MM.1S (cell line): ENCODE results near the gene ARCN1.

Experiments
- DNase-seq: peaks from one replicate; pipeline ENCODE4 v3.0.0-alpha.2; 2015
- H2AFZ ChIP-seq: fragments of 300-600 bp; sonication (generic); 2 replicates; pipeline ENCODE4 v1.6.0; 2016; ENCODE audit warnings: antibody characterized with exemption, low read length
- H3F3A ChIP-seq: fragments of 300-600 bp; sonication (generic); 2 replicates; pipeline ENCODE4 v1.6.1; 2016; ENCODE audit warnings: mild to moderate bottlenecking, antibody characterized with exemption, low read length, moderate library complexity, mixed read lengths; ENCODE audit not compliant: insufficient read depth
- H3K27ac ChIP-seq: fragments of 300-600 bp; sonication (generic); 2 replicates; pipeline ENCODE4 v1.5.1; 2016; ENCODE audit warnings: mild to moderate bottlenecking, low read length
- H3K27me3 ChIP-seq: fragments of 300-600 bp; sonication (generic); replicated peaks from 2 replicates; pipeline ENCODE4 v1.6.0; 2016; ENCODE audit warnings: low read length; ENCODE audit not compliant: insufficient read depth
- H3K36me3 ChIP-seq: fragments of 300-600 bp; sonication (generic); replicated peaks from 2 replicates; pipeline ENCODE4 v1.6.1; 2016; ENCODE audit warnings: mild to moderate bottlenecking, low read length, mixed read lengths; ENCODE audit not compliant: insufficient read depth
- H3K4me1 ChIP-seq: fragments of 300-600 bp; sonication (generic); 2 replicates; pipeline ENCODE4 v1.6.1; 2016; ENCODE audit warnings: low read length, mixed read lengths
- H3K4me2 ChIP-seq: fragments of 300-600 bp; sonication (generic); 2 replicates; pipeline ENCODE4 v1.6.0; 2016; ENCODE audit warnings: low read depth, low read length
- H3K4me3 ChIP-seq: fragments of 300-600 bp; sonication (generic); 2 replicates; pipeline ENCODE4 v1.5.1; 2016; ENCODE audit warnings: low read length, mixed read lengths
- H3K79me2 ChIP-seq: fragments of 300-600 bp; sonication (generic); 2 replicates; pipeline ENCODE4 v1.6.1; 2016; ENCODE audit warnings: mixed run types, low read length, mixed read lengths
- H3K9ac ChIP-seq: fragments of 300-600 bp; sonication (generic); 2 replicates; pipeline ENCODE4 v1.6.1; 2016; ENCODE audit warnings: low read length, mixed read lengths
- H3K9me2 ChIP-seq: fragments of 300-600 bp; sonication (generic); replicated peaks from 2 replicates; pipeline ENCODE4 v1.6.1; 2016; ENCODE audit warnings: mild to moderate bottlenecking, low read length, mixed read lengths; ENCODE audit not compliant: insufficient read depth
- H3K9me3 ChIP-seq: fragments of 300-600 bp; sonication (generic); replicated peaks from 2 replicates; pipeline ENCODE4 v1.6.1; 2016; ENCODE audit warnings: mild to moderate bottlenecking, low read length, mixed read lengths; ENCODE audit not compliant: insufficient read depth
- H4K20me1 ChIP-seq: fragments of 300-600 bp; sonication (generic); 2 replicates; pipeline ENCODE4 v1.6.1; 2016; ENCODE audit warnings: mild to moderate bottlenecking, low read length, moderate library complexity, mixed read lengths; ENCODE audit not compliant: insufficient read depth
- CTCF ChIP-seq: fragments of 300-600 bp; sonication (generic); IDR thresholded peaks from 2 replicates; pipeline ENCODE4 v1.5.1; 2016; ENCODE audit warnings: antibody characterized with exemption, low read length, mixed read lengths
- EZH2 ChIP-seq: fragments of 300-600 bp; sonication (generic); optimal IDR thresholded peaks from 2 replicates; pipeline ENCODE3; 2017; ENCODE audit warnings: low read depth, mild to moderate bottlenecking, antibody characterized with exemption, low read length, mixed read lengths
- EZH2phosphoT487 ChIP-seq: fragments of 300-600 bp; sonication (generic); IDR thresholded peaks from 2 replicates; pipeline ENCODE4 v1.6.1; 2018; ENCODE audit warnings: antibody characterized with exemption, low read length

Gene ARCN1

DNA sequence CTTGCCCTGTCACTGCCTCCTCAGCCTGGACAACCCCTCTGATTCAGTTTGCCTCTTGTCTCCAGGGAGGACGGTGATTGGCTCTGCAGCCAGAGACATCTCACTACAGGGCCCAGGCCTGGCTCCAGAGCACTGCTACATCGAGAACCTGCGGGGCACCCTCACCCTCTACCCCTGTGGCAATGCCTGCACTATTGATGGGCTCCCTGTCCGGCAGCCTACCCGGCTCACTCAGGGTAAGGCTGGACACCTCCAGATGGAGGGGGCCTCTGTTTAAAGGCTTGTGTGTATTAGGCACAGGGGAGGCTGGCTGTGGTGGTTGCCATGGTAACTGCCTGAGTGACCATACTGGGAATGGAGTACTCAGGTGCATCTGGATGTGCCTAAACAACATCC lies 43.8 kb downstream of the ARCN1 start:
- Histone ChIP-seq H3K79me2 (no peaks in the 10 kb centered on the region), H3K4me1 (0 out of 2 replicates have a peak, but pooled peaks cover 3% of the 10 kb centered on the region), H3K4me3 (no peak overlapping the region), H2AFZ (no peak overlapping the region), H3K9me3 (no peaks in the 10 kb centered on the region), H3K27me3 (peaks cover 5% of the 10 kb centered on the region), H3K36me3 (no peaks in the 10 kb centered on the region), H3K4me2 (no peak overlapping the region), H3K27ac (no peak overlapping the region), H3F3A (no peaks in the 10 kb centered on the region), H3K9ac (no peak overlapping the region), H3K9me2 (no peaks in the 10 kb centered on the region), H4K20me1 (no peaks in the 10 kb centered on the region)
- no peak for DNase-seq
- TF ChIP-seq EZH2phosphoT487 (no peak), EZH2 (no peak), CTCF (no peak)

GRCh38 chr11:118618115-118618990 lies 46.1 kb downstream of the ARCN1 start:
- H3K9me3 ChIP-seq: no peaks in the 10 kb centered on the region
- H3K4me3 ChIP-seq: no peak overlapping the region
- H3K27me3 ChIP-seq: peaks cover 15% of the 10 kb centered on the region
- H4K20me1 ChIP-seq: no peaks in the 10 kb centered on the region; the same call in 1 of the 2 replicates
- DNase-seq: no peak
- H3K9me2 ChIP-seq: no peaks in the 10 kb centered on the region
- H3K4me1 ChIP-seq: no peaks in the 10 kb centered on the region
- H3K4me2 ChIP-seq: no peak overlapping the region
- H2AFZ ChIP-seq: no peak overlapping the region
- no peaks in the 10 kb centered on the region for H3F3A ChIP-seq
- no peak overlapping the region for H3K27ac ChIP-seq
- H3K79me2 ChIP-seq: no peaks in the 10 kb centered on the region
- H3K36me3 ChIP-seq: no peaks in the 10 kb centered on the region
- no peak overlapping the region for H3K9ac ChIP-seq
- TF ChIP-seq EZH2phosphoT487: no peak
- no peak for TF ChIP-seq CTCF
- TF ChIP-seq EZH2: no peak

- no peaks in the 10 kb centered on the region for H3K4me1 ChIP-seq
- H3K9ac ChIP-seq: no peak overlapping the region
- no peak overlapping the region for H3K27ac ChIP-seq
- H3K9me2 ChIP-seq: no peaks in the 10 kb centered on the region
- no peaks in the 10 kb centered on the region; the same call in 1 of the 2 replicates for H4K20me1 ChIP-seq
- peaks cover 15% of the 10 kb centered on the region for H3K27me3 ChIP-seq
- H3F3A ChIP-seq: no peaks in the 10 kb centered on the region
- no peak for DNase-seq
- no peaks in the 10 kb centered on the region for H3K79me2 ChIP-seq
- no peak overlapping the region for H3K4me3 ChIP-seq
- H3K36me3 ChIP-seq: no peaks in the 10 kb centered on the region
- no peak overlapping the region for H3K4me2 ChIP-seq
- TF ChIP-seq EZH2: no peak
- TF ChIP-seq CTCF: no peak
- no peak for TF ChIP-seq EZH2phosphoT487
- H2AFZ ChIP-seq: no peak overlapping the region
- no peaks in the 10 kb centered on the region for H3K9me3 ChIP-seq
Observed at GRCh38 chr11:118618991-118619375, 46.8 kb downstream of the ARCN1 start.
